EH (cell line): ENCODE data around the gene MIEF1.
A peak's percentile ranks its signal among the peaks of the same experiment; 100 is the strongest.

Source experiments
- DNase-seq: peaks from one replicate; pipeline ENCODE4 v3.0.0-alpha.2; 2015; ENCODE audit warnings: low read depth

The MIEF1 gene

DNA sequence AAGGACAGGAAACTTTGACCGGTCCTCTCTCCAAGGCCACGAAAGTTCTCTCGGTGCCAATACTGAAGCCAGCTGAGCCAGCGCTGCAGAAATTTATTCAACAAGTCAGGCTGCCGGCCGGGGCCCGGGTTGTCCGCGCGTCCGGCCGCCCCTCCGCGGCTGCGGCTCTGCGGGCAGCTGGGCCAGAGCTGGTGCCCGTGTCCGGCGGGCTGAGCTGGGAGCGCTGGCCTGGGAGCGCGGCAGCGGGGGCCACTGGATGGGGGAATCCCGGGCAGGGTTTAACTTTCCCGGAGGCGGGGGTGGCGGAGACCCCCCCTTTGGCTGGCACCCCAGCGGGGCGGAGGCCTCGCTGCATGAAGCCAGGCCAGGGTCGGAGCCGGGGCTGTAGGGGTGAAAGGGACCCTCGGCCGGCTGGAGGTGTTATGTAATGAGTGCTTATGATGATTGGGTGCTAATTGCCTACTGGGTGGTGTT is 56.2 kb downstream of the MIEF1 start:
- no peak for DNase-seq

DNA sequence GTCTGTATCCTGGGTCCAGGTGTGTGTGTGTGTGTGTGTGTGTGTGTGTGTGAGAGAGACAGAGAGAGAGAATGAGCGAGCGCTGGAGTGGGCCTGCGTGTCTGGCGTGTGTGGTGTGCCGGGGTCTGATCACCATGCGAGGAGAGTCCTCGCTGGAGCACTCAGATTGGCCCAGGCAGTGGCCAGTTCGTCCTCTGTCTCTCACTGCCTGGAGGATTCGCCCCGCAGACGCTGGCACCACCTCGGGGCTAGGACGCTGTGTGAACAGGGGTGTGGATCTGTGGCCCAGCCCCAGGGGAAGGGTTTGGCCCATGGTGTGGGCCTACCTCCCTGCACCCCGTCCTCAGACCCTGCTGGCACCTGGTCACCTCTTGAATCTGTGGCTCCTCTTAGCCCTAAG is 56.9 kb downstream of the MIEF1 start:
- no peak for DNase-seq

DNA sequence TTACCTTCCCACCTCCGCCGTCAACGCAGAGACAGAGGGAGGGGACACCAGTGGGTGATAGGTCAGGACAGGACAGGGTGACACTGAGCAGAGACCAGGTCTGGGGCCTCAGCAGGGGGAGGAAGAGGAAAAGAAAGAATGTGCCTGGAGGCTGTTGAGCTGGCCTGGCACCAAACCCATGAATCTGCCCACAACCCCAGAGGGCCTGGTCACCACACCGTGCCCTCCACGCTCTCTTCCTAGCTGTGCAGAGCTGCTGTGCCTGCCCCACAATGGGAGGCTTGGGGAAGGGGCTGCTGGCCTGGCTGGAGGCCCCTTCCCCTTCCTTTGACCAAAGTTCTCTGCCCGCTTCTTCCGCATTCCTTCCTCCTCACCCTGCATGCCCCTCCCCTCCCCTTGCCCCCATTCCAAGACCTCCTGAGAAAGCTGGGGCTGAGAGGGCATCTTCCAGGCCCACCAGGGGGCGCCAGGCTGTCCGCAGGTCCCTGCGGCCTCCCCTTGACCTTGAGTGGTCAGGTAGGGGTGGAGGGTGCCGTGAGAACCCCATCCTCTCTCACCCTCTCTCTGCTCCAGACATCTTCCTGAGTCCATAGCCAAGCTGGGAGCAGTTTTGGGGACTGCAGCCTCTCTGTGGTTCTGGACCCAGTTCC is 57.5 kb downstream of the MIEF1 start:
- DNase-seq = peak; percentile 50

DNA sequence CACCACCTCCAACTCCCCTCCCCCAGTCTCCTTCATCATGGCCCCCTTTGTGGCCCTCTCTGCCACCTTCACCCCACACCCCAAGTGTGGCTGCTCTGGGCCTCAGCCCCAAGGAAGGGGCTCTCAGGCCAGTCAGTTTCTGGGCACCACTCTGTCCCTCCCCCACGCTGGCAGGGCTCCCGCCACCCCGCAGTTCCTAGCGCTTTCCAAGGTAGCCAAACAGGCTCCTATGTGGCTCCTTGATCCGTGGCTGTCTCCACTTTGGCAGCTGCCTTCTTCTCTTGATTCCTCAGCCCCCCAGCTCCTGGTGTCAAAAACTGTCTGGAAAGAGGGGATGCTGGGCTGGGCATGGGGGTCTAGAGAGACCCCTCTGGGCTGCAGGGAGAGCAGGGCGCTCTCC is 58.0 kb downstream of the MIEF1 start:
- DNase-seq = no peak

DNA sequence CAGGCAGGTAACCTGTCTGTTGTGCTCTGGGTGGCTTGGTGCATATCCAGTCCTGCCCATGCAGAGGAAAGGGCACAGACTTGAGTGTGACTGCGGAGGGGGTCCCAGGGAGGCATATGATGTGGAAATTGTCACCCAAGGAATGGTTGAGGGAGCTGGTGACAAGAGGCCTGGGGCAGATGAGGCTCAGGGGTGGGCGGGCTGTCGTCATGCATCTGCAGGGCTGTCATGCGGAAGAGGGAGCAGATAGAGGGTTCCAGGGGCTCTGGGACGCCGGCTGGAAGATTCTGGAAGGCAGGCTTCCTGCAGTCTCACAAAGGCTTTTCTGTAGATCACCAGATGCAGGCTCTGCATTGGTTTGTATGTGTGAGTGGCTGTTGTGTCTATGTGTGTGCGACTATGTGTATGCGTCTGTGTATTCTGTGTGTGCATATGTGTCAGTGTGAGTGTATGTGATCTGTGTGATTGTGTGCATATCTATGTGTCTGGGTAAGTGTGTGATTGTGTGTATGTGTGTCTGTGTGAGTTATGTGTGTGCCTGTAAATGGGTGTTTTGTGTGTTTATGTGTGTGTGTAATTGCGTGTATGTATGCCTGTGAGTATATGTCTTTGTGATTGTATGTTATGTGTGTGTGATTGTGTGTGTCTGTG is 60.9 kb downstream of the MIEF1 start:
- DNase-seq = no peak

DNA sequence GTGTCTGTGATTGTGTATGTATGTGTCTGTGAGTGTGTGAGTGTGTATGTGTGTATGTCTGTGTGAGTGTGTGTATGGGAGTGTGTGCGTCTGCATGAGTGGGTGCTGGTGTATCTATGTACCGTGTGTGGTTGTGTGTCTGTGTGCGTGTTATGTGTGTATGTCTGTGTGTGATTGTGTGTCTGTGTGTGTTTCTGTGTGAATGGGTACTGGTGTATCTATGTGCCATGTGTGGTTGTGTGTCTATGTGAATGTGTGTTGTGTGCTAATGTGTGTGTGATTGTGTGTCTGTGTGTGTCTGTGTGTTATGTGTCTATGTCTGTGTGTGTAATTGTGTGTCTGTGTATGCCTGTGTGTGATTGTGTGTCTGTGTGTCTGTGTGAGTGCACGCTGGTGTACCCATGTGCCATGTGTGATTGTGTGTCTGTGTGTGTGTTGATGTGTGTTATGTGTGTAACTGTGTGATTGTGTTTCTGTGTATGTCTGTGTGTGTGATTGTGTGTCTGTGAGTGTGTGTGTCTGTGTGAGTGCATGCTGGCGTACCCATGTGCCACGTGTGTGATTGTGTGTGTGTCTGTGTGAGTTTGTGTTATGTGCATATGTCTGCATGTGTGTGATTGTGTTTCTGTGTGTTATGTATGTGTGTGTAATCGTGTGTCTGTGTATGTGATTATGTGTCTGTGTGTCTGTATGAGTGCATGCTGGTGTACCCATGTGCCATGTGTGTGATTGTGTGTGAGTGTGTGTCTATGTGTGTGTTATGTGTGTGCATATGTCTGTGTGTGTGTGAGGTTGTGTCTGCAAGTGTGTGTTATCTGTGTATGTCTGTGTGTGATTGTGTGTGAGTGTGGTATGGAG is 61.7 kb downstream of the MIEF1 start:
- DNase-seq = no peak

DNA sequence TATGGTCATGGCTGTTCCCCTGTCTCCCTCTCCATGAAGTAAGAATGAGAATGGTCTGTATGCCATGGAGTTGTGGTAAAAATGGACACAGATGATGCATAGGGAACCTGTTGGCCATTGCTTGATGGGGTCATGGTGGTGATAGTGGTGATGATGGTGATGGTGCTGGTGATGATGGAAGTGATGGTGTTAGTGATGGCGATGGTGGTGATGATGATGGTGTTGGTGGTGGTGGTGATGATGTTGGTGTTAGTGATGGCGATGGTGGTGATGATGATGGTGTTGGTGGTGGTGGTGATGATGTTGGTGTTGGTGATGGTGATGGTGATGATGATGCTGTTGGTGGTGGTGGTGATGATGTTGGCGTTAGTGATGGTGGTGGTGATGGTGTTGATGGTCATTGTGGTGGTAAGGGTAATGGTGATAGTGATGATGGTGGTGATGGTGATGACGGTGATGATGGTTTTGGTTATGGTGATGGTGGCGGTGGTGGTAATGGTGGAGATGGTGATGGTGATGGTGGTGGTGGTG is 63.4 kb downstream of the MIEF1 start:
- no peak for DNase-seq

DNA sequence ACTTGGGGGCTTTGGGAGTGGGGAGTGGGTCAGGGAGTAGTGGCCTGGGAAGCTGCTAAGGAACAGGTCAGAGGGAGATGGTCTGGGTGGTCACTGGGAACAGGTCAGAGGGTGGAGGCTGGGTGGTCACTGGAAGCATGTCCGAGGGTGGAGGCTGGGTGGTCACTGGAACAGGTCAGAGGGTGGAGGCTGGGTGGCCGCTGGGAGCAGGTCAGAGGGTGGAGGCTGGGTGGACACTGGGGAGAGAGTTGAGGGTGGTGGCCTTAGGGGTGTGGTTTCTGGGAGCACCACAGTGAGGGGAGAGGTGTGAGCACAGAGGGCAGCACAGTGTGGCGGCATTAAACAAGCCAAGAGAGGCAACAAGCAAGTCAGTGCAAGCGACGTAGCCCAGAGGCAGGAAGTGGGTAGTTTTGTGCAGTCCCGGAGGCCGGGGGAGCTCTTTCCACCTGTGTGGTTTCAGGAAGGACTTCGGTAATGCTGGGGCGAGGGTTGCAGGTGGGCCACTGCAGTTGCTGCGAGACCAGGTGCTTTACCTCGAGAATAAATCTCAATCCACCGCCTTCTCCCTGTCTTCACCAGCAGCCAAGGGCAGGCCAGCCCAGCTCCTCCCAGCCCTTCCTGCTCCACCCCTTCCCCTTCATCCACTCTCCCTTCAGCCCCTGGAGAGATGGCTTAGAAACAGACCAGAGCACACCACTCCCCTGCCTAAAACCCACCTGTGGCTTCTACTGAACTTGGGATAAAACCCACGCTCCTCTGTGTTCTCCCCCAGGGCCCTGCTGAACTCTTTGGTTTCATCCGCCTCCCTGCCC is 65.3 kb downstream of the MIEF1 start:
- no peak for DNase-seq
